ENCODE measurements around the gene PRKCH.

- TF ChIP-seq CTCF (IDR thresholded peaks at IDR 0.05) (no peak), POLR2A (IDR thresholded peaks at IDR 0.05) (no peak), EP300 (IDR thresholded peaks at IDR 0.05) (no peak)
Measured at GRCh38 chr14:61571917-61572316, 250.5 kb downstream of the PRKCH start.
